Spleen (tissue), 11 donors: Measurements from ENCODE around the gene STK11IP. TPM values are rescaled to one million over a fixed set of nuclear protein-coding genes. Genes with fewer than 3 reads are reported as not detected.

Source experiments
- DNase-seq: peaks from one replicate; pipeline ENCODE4 v3.0.0-alpha.2; 2020
- H3K27ac ChIP-seq, 8 donors: fragments of 200-600 bp; sonication (generic) in 7 of 8; 1 replicate in 4 of 8; 2 replicates in 4 of 8; pipeline versions ENCODE4 v1.5.0 to v1.8.0; 2016 to 2021; ENCODE audit warnings: inconsistent platforms in 4 of 8, mild to moderate bottlenecking in 4 of 8, moderate library complexity in 1 of 8
- H3K27me3 ChIP-seq, 7 donors: fragments of 200-600 bp; sonication (generic) in 6 of 7; replicated peaks in 1 of 7; 1 replicate in 4 of 7; 2 replicates in 3 of 7; pipeline versions ENCODE4 v1.5.0 to v1.8.0; 2016 to 2021; ENCODE audit warnings: inconsistent platforms in 3 of 7, mild to moderate bottlenecking in 1 of 7
- H3K36me3 ChIP-seq, 6 donors: fragments of 200-600 bp; sonication (generic) in 5 of 6; 1 replicate in 4 of 6; 2 replicates in 2 of 6; pipeline versions ENCODE4 v1.5.0 to v1.8.0; 2016 to 2021; ENCODE audit warnings: inconsistent platforms in 2 of 6
- H3K4me1 ChIP-seq, 6 donors: fragments of 200-600 bp; sonication (generic) in 5 of 6; 1 replicate in 3 of 6; 2 replicates in 3 of 6; pipeline versions ENCODE4 v1.5.0 to v1.8.0; 2016 to 2021; ENCODE audit warnings: inconsistent platforms in 3 of 6
- H3K4me3 ChIP-seq, 8 donors: fragments of 200-600 bp; sonication (generic) in 7 of 8; 1 replicate in 4 of 8; 2 replicates in 4 of 8; pipeline versions ENCODE4 v1.5.0 to v1.8.0; 2016 to 2021; ENCODE audit warnings: inconsistent platforms in 4 of 8, mild to moderate bottlenecking in 4 of 8, moderate library complexity in 2 of 8
- H3K9me3 ChIP-seq, 8 donors: fragments of 200-600 bp; sonication (generic) in 7 of 8; 1 replicate in 4 of 8; 2 replicates in 4 of 8; pipeline versions ENCODE4 v1.5.0 to v1.8.0; 2016 to 2021; ENCODE audit warnings: inconsistent platforms in 4 of 8
- POLR2A ChIP-seq, 3 donors: fragments of 450-650 bp; IDR thresholded peaks; one replicate each; pipeline ENCODE4 v1.5.1; 2017; ENCODE audit warnings: antibody characterized with exemption in 3 of 3, mild to moderate bottlenecking in 1 of 3
- POLR2AphosphoS5 ChIP-seq, 3 donors: sonication (generic); formaldehyde crosslinking; IDR thresholded peaks; one replicate each; pipeline ENCODE4 v1.5.1; 2017; ENCODE audit warnings: antibody characterized with exemption in 3 of 3
- WGBS, 5 donors: extraction: QIAGEN DNeasy Blood & Tissue Kit in 3 of 5; methylation state at CpG; one replicate each; pipeline versions ENCODE4 v1.1.5 to v1.1.7; 2013 to 2018; 5-methylcytosine and 5-hydroxymethylcytosine counted together
- intact Hi-C: fragments of 100-400 bp; cut with DNase I; formaldehyde crosslinking; loops from one replicate; pipeline ENCODE4 v1.15.0; 2023; ENCODE audit warnings: low total_unique reads
- polyA plus RNA-seq, 3 donors: library from polyadenylated mRNA; stranded (reverse); fragments of 200-250 nt; gene quantifications; one replicate each; pipeline ENCODE4 v1.2.1, GENCODE V29; 2013
- total RNA-seq, 7 donors: library from RNA; depleted of rRNA in 3 of 7; stranded (reverse); fragments of >200 nt in 3 of 7; fragmentation: NEBNext Ultra II Directional in 4 of 7; extraction: Animal tissue kit (Norgen Biotek cat#: 25700) in 4 of 7; gene quantifications; one replicate each; pipeline versions ENCODE4 v1.1.0 to v1.2.1, GENCODE V29; 2016 to 2021
- TF ChIP-seq, protein P1 (sequence below), 11 experiments: fragments of 200-600 bp in 7 of 11; fragments of 450-650 bp in 4 of 11; sonication (generic) in 4 of 11; IDR thresholded peaks in 8 of 11; conservative IDR thresholded peaks in 3 of 11; 1 replicate in 7 of 11; 2 replicates in 4 of 11; pipeline versions ENCODE4 v1.4.0 to v1.8.0; 2016 to 2021; ENCODE audit warnings: antibody characterized with exemption in 11 of 11, inconsistent platforms in 4 of 11, mild to moderate bottlenecking in 1 of 11
- donor health status: healthy with polysubstance abuse.
- donor health status: DM: no; HTN: no; CAD: no; lungs with moderate emphysema.
- donor health status: DM: no; HTN: no; CAD: no.
- donor health status: Bipolar disorder and iron deficiency.
- donor health status: healthy.
- donor health status: DM: no; HTN: no; CAD: no.
- donor health status: DM: yes; HTN: yes; CAD: no.

Gene STK11IP
- total and polyA plus RNA-seq, 10 donors = 15.8 to 57.0 (median 36.5) TPM

DNA sequence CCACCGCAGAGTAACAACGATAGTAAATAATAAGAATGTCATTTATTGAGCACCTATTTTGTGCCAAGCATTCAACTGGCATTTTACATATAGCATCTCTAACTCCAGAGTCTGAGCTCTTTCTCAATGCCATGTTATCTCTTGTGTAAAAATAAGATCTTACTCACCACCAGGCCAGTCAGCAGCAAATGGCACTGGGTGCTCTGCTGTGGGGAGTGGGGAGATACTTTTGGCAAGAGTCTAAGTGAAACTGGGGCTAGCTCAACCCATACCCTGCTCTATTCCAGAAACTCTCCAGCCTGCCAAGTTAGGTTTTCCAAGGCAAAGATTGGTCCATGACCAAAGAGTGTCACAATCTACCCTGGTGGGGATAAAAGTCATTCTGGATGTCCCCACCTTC is 24.8 kb downstream of the STK11IP start:
- 92 to 100% (median 96%) methylated on average over 2 of the region's 2 CpGs for WGBS, 5 donors
- peaks cover 0 to 25% (median 4%) of the 10 kb centered on the region in 7 donors for H3K27me3 ChIP-seq
- no peak for DNase-seq
- peaks cover 0 to 4% (median 2%) of the 10 kb centered on the region in 6 donors for H3K4me1 ChIP-seq
- no peaks in the 10 kb centered on the region for H3K9me3 ChIP-seq
- TF ChIP-seq, protein P1, sequence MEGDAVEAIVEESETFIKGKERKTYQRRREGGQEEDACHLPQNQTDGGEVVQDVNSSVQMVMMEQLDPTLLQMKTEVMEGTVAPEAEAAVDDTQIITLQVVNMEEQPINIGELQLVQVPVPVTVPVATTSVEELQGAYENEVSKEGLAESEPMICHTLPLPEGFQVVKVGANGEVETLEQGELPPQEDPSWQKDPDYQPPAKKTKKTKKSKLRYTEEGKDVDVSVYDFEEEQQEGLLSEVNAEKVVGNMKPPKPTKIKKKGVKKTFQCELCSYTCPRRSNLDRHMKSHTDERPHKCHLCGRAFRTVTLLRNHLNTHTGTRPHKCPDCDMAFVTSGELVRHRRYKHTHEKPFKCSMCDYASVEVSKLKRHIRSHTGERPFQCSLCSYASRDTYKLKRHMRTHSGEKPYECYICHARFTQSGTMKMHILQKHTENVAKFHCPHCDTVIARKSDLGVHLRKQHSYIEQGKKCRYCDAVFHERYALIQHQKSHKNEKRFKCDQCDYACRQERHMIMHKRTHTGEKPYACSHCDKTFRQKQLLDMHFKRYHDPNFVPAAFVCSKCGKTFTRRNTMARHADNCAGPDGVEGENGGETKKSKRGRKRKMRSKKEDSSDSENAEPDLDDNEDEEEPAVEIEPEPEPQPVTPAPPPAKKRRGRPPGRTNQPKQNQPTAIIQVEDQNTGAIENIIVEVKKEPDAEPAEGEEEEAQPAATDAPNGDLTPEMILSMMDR (IDR thresholded peaks at IDR 0.05 in 8 of 11, conservative IDR thresholded peaks at IDR 0.05 in 3 of 11) = no peak
- no peak for TF ChIP-seq POLR2A (IDR thresholded peaks at IDR 0.05)
- TF ChIP-seq POLR2AphosphoS5 (IDR thresholded peaks at IDR 0.05) = no peak
- no peak overlapping the region for H3K27ac ChIP-seq
- no peak overlapping the region for H3K4me3 ChIP-seq
- H3K36me3 ChIP-seq = no peaks in the 10 kb centered on the region
- intact Hi-C loops = no loop called here

DNA sequence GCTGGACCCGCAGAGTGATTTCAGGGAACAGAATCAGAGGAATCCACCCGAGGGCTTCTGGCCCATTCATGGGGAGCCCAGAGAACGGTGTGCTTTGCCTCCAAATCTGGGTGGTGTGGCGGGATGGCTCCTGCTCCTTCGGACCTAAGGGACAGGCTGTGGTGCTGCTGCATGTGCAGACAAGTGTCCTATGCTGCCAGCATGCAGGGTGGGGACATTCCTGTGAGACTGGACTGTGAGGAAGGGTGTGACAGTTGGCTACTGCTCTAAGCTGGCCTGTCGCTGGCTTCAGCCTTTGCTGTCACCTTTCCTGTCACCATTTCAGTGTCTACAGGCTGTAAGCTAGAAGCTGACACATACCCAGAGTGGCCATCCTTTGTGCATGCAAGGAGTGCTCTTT is 26.9 kb downstream of the STK11IP start:
- peaks cover 0 to 19% (median 11%) of the 10 kb centered on the region in 6 donors for H3K4me1 ChIP-seq
- 72 to 92% (median 83%) methylated on average over 5 to 6 of the region's 6 CpGs for WGBS, 5 donors
- H3K27me3 ChIP-seq = peaks cover 0 to 46% (median 25%) of the 10 kb centered on the region in 7 donors
- peak; percentile 64 for DNase-seq
- H3K27ac ChIP-seq = no peak overlapping the region
- no peak for TF ChIP-seq POLR2AphosphoS5 (IDR thresholded peaks at IDR 0.05)
- TF ChIP-seq POLR2A (IDR thresholded peaks at IDR 0.05) = no peak
- TF ChIP-seq, protein P1 (IDR thresholded peaks at IDR 0.05 in 8 of 11, conservative IDR thresholded peaks at IDR 0.05 in 3 of 11) = no peak
- no peaks in the 10 kb centered on the region for H3K36me3 ChIP-seq
- no peaks in the 10 kb centered on the region for H3K9me3 ChIP-seq
- intact Hi-C loops = no loop called here
- H3K4me3 ChIP-seq = no peak overlapping the region

DNA sequence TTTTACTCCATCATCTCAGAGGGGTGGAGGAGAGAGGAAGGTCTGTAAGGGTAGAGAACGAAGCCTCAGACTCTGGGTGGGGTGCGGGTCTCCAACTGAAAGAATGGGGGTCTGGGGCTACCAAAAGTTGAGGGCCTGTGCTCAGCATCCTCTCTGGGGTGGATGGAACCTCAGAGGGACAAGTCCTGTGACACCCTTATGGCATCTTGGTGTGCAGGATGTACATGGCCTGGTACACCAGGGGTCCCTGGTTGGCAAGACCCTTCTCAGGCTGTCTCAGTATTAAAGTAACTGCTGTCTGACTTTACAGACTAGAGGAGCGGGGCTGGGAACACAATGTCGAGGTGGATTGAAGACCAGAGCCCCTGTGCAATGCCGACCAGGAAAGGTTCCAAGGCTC is 27.5 kb downstream of the STK11IP start:
- intact Hi-C loops = no loop called here
- 92 to 96% (median 94%) methylated on average over 3 to 5 of the region's 5 CpGs for whole genome bisulfite sequencing, 5 donors
- Histone ChIP-seq H3K27me3 (peaks cover 0 to 52% (median 25%) of the 10 kb centered on the region in 7 donors), H3K4me1 (peaks cover 0 to 19% (median 11%) of the 10 kb centered on the region in 6 donors), H3K9me3 (no peaks in the 10 kb centered on the region), H3K4me3 (no peak overlapping the region), H3K27ac (no peak overlapping the region), H3K36me3 (no peaks in the 10 kb centered on the region)
- peak; percentile 45 for DNase-seq
- TF ChIP-seq POLR2AphosphoS5 (IDR thresholded peaks at IDR 0.05) (no peak), POLR2A (IDR thresholded peaks at IDR 0.05) (no peak)
- TF ChIP-seq, protein P1 (IDR thresholded peaks at IDR 0.05 in 8 of 11, conservative IDR thresholded peaks at IDR 0.05 in 3 of 11) = no peak

DNA sequence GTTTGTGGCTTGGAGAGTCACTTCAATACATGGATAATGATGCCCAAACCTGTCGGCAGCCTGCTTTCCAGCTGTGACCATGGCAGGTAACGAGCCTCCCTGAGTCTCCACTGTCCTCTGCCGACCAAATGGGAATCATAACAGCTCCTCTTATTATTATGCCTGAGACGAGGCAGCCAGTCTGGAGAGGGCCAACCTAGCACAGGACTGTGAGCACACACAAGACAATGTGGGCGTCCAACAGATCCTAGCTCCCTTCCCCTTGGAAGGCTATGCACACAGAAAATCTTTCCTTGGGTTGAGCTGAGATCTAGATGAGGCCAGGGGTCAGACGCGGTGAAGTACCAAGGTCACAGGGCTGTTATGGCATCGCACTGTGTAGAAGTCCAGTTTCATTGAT is 28.9 kb downstream of the STK11IP start:
- no peak for DNase-seq
- Histone ChIP-seq H3K9me3 (no peaks in the 10 kb centered on the region), H3K27me3 (peaks cover 0 to 66% (median 25%) of the 10 kb centered on the region in 7 donors), H3K4me1 (peaks cover 0 to 19% (median 11%) of the 10 kb centered on the region in 6 donors), H3K4me3 (no peak overlapping the region), H3K27ac (no peak overlapping the region), H3K36me3 (no peaks in the 10 kb centered on the region)
- 79 to 90% (median 84%) methylated on average over 7 to 8 of the region's 8 CpGs for WGBS, 5 donors
- TF ChIP-seq POLR2AphosphoS5 (IDR thresholded peaks at IDR 0.05) = no peak
- TF ChIP-seq, protein P1 (IDR thresholded peaks at IDR 0.05 in 8 of 11, conservative IDR thresholded peaks at IDR 0.05 in 3 of 11) = no peak
- no peak for TF ChIP-seq POLR2A (IDR thresholded peaks at IDR 0.05)
- intact Hi-C loops = no loop called here
